ACHN (cell line): Measurements from ENCODE around the gene FMOD.

Source experiments
- DNase-seq: peaks from one replicate; pipeline ENCODE4 v3.0.0-alpha.2; 2015
- in situ Hi-C: cut with HindIII; loops from 2 replicates; pipeline ENCODE4 v1.10.0; 2017; ENCODE audit warnings: low sequenced_read_pairs, low pct_ligation_motif_present, low pct_unique_long_range_greater_than_20kb

FMOD gene

DNA sequence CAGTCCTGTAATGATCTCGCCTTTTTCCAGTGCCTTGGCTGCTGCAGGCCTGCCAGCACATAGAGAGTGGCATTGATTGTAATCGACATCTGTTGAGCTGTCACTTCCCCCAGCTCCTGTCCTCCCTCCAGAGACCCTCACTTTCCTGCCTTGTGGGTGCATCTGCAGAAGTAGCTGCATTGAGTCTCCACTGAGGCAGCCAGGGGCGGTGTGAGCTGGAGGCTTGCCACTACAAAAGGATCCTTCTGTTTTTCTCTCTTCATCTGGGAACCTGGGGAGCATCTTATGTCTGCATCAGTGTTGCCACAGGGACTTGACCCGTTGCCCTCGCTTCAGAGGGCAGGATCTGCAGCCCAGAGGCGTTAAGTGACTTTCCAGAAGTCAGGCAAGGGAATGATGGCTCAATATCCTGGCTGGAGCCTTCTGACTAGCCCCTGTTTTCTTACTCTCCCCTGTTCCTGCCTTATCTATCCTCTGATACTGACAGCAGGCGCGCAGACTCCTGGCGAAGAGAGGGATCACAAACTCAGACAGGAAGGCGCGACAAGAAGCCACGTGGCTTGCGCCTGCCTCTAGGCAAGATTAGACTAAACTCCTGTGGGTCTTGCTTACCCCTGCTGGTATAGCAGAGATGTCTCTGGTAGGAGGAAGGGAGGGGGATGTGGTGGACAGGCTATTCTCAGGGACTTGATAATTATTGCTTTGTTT, 13.3 kb upstream of the FMOD start:
- in situ Hi-C loops: loop anchor here (10.0 kb wide), 1 partner anchor 111 kb away; the partner anchor contains the start of gene PRELP
- no peak for DNase-seq

DNA sequence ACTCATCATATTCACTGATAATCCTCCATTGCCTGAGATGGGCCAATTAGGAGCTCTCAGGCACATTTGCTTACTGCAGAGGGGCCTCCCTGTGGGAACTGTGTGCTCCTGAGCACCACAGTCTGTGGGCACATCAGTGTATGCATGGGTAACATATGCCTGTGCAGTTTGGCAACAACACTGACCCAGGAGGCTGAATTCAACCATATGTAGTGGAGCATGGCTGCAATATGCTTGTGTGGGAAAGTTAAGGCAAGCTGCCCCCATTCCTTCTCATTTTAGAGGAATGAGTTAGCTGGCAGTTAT, 11.8 kb upstream of the FMOD start:
- in situ Hi-C loops: loop anchor here (10.0 kb wide), 1 partner anchor 112 kb away; the partner anchor contains the start of gene PRELP
- no peak for DNase-seq

DNA sequence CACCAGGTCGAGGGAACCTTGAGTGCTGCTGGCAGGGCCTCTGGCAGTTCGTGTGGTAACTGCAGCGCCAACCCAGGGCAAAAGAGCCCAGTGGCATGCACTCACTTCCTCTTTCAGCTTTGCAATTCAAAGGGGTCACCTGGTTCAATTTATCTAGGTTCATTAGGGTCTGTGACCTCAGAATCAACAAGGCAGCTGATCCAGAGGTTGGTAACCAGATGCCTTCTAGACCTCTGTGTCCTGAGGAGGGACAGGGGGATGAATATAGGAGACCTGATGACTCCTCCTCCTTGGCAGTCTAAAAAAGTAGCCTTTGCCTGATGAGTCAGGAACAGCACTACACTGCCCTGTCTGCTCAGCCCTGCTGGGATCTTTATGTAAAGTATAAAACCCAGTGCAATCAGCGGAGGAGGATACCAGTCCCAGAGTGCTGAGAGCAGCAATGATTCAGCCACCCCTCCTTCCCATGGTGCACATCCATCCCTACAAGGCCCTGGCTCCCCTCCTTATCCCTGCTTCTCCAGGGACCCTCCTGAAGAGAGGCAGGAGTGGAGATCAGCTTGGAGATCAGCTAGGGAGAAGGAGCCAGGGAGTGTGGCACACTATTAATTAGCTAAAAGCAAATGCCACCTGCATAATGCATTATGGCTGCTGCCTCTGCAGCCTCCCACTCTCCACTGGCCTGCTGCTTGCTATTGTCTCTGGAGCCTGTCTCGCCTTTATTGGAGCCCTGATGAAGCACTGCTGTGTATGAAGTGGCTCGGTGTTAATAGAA, 11.2 kb upstream of the FMOD start:
- in situ Hi-C loops: loop anchor here (10.0 kb wide), 1 partner anchor 113 kb away; the partner anchor contains the start of gene PRELP
- DNase-seq: no peak

DNA sequence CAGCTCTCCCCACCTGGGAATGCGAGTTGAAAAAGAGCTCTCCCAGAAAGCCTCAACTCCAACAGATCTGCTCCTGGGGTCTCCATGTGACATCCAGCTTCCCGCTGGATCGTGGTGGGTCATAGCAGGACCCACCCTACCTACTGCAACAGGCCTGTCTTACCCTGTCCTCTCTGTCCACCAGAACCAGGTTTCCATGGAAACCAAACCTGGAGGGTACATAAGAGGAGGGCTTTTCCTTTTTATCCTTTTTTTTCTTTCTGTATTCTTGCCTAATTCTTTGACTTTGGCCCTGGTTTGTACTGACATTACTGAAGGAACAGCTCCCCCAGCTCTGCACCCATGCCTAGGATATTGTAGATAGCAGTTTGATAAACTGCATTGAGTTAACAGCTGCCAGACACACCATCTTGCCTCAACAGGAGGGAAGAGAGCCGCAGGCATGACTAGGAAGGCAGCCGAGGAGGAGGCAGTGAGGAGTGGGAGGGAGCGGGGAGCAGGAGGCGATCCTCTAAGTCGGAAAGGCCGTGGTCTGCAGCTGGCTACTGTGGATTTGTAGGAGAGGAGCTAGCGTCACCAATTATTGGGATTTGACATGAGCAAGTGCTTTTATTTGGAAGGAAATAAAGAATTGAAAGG, 9.7 kb upstream of the FMOD start:
- in situ Hi-C loops: loop anchor here (10.0 kb wide), 1 partner anchor 114 kb away; the partner anchor contains the start of gene PRELP
- DNase-seq: no peak

DNA sequence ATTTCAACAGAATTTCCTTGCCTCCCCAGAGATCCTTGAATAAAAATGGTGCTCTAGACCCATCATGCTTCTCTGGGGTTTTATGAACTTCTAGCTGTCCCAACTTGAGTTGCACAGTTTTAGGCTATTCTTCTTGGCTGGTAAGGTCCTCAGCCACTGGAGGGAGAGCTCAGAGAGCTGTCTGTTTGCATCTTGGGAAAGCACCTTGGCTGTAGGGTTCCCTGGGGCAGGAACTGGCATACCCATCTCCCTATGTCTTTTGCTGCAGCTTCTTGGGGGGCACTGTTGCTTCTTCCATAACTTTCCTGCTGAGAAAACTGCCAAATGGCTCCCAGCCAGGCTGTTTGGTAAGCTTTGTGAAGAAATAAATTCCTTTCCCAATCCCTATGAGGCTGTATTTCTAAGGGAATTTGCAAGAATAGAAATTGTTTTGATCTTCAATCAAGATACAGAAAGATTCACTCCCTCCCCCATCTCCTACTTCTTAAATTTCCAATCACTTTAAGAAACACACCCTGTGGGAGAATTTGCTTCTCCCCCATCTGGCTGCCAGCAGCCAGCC, 8.2 kb upstream of the FMOD start:
- DNase-seq: no peak
- in situ Hi-C loops: no loop called here

DNA sequence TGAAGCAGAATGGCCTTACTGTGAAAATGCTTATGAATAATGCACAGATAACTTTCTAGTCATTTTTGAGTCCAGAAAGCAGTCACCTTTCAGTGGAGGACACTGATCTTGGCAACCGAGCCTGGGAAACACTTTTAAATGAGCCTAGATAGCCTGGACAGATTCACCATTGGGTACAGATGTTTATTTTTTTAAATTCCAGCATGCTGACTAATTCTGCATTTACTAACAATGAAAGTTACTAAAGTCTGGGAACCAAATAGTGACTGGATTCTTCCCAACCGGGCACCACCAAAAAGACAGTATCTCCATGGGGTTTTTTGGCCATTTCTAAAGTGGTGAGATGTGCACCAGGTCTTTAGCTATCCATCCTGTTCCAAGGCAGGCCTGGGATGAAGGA, 3.3 kb upstream of the FMOD start:
- DNase-seq: no peak
- in situ Hi-C loops: no loop called here

DNA sequence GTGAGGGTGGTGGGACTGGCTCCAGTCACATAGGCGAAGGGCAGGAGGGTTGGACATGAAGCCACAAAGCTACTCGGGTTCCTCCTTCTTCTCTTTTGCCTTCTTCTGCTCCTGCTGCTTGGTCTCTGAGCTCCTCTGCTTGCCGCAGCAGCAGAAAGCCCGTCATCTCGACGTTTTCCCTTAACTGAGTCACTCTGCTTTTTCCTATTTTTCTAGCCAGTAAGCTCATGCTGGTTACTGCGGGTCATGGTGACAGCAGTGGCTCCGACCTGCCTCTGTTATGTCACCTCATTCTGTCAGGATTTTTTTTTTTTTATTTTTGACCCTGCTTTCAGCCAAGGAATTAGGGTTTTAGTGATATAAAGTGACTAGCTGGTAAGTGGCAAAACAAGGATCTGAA, 2.6 kb upstream of the FMOD start:
- no peak for DNase-seq
- in situ Hi-C loops: no loop called here

DNA sequence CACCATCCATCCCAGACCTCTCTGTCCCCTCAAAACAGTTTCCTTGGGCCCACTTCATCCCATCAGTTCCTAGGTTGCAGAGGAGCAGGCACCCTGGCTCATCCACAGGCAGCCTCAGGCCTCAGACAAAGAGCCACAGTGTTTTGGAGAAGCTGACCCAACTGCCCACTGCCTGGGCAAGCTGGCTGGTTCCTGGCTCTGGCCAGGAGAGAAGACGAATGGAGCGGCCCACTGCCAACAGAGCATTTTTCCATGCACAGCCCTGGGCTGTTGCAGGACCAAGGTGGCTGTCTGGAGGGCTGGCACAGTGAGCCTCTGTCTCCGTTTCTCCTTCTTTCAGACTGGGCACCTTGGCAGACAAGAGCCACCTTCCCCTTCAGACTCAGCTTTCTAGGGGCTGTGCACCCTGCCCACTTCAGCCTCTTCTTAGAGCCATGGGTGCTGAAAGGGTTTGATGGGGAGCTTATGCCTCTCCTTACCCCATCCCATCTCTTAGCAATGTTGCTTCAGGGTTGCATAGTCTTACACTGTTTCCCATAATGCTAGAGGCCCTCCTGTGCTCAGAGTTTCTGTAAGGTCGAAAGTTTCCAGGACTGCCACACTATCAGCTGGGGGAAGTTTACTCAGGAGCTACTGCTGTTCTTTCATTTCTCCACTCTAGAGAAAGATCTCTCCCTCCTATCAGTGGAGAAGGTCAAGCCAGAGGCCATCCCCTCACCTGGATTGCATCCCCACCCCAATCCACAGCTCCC, 973 bp downstream of the FMOD start:
- in situ Hi-C loops: no loop called here
- no peak for DNase-seq

DNA sequence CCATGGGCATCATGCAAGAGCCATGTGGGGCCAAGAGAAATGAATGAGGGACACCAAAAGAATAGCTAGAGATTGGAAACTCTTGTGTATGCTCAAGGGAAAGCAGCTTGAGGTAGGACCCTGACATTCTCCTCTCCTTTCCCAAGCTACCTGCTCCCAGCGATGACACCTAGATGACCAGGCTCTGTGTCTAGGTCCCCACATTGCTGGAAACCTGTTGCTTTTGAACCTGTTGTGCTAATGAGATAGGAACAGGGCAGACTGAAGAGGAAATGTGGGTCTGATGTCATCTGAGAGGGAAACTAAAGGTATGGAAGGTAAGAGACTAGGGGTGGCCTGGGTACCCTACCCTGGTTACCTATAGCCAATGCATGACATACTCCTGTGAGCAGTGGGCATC, 1.8 kb downstream of the FMOD start:
- no peak for DNase-seq
- in situ Hi-C loops: no loop called here

DNA sequence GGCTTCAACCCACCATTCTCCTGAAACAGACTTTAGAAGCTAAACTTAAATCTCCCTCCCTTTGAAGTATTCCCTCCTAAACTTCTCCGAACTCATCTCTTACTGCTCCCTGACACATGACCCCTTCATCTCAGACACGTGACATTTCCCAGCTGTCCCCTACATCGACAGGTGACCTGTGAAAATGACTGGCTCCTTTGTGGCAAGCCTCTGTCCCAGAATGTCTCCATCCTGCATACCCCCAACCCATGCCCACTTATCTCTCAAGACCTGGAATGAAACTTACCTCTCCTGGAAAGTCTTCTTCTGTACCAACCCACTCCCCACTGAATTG, 4.2 kb downstream of the FMOD start:
- in situ Hi-C loops: no loop called here
- no peak for DNase-seq

DNA sequence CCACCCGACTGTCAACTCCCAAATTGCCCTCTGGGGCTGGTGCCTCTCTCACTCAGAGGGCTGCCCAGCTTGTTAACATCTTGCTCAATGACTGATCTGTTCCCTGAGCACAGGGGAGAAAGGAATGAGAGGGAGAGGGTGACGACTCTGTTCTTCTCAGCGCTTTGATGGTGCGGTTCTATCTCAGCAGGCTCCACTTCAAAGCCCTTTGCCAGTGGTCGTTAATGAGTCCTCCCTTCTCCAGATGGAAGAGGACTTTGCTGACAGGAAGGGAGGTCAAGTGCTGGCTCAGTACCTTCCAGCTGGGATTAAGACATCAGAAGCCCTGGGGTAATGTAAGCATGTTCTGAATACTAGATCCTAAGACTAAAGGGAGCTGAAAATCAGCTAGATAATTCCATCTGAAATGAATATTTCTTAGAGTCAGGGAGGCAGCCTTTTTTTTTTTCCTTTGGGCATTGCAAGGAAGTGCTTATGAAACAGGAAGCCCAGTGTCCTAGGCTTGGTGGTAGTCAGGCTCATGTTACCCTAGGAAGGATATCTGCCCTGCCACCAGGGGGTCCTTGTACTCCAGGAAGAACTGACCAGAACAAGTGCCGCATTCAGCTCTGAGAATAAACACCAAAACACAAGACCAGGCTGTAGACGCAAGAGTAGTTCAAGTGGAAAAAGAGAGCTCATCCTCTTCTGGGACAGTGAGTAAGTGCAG, 4.7 kb downstream of the FMOD start:
- DNase-seq: no peak
- in situ Hi-C loops: no loop called here

DNA sequence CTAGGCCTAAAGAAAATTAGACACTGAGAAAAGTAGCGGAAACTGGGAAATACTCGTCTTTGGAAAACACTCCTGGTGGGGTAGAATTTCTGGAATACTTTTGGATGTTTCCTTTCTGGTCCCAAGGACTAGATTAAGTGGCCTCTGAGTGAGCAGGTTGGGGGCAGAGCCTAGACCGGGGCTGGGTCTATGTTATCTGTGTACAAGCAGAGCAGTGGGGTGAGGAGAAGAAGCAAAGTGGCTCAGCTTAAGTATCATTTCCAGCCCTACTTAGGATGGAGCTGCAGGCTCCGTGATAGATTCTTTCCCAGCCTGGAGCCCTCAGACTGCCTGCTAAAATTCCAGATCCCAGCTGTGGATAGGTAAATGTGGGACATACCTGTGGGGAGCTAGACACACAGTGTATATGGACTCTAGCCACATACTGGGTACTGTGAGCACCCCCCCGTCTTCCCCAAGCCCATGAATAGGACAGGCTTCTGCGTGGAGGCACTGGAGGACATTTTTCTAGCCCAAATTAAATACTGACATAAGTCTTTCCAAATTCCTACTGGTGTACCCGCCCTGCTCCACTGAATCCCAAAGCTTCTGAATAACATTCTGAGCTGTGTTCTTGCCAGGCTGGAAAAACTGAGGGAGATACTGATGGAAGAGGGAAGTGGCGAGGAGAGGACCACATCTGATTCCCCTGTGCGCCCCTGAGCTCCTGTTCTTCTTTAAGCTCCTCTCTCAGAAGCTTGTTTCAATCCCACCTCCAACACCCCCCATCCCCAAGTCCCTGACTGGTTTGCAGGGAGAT, 6.8 kb downstream of the FMOD start:
- DNase-seq: no peak
- in situ Hi-C loops: no loop called here

DNA sequence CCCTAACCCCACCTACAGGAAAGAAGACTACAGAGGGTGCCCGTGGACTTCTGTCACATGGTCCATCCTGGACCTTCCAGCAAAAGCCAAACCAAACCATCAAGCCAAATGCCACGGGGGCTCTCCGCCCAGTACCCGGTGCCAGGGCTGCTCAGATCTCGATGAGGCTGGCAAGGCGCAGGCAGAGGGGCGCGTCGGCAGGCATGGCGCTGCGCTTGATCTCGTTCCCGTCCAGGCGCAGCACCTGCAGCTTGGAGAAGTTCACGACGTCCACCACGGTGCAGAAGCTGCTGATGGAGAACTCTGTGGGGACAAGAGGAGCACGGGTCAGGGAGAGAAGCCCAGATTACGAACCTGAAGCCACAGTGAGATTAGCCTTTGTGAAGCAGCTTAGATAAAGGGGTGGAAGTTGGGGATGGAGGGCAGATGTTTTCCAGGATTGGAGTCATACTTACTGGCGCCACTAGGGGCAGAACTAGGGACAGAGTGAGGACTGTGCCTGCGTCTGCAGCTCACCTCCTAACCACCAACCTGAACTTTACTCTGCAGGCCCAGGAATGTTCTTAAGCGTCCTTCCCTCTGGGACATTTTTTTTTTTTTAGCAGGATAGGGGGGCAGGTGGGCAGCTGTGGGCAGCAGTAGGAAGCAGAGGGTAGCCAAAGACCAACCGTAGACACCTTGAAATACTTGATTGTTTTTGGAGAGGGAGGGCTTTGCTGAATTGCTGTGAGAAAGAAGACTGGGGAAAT, 8.6 kb downstream of the FMOD start:
- DNase-seq: peak; percentile 47
- in situ Hi-C loops: no loop called here

DNA sequence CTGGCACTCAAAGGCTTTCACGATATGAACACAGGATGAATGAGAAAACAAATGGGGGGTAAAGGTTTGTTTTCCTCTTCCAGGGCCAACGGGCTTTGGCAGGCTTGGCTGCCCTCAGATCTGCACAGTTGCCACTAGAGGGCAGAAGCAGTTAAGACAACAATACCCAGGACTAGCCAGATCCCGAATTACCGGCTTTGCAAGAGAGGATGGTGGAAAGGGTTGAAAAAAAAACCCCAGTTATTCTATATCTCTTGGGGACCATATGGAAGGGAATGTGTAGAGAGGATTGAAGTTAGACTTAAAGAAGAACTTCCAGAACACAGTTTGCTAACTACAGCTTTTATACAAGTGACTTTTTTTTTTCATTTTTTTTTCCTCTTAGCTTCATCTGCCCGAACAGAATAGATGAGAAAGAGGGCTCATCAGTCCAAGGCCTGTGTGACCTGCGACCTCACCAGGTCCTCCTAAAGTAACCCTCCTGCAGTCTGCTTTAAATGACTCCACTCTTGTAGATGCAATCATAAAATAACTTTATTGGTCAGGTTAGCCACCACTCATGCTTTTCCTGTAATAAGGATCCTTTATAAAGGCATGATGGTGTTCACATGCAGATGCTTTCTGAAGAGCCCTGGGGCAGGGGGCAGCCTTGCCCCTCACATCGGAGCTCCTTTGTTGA, 10.7 kb downstream of the FMOD start:
- in situ Hi-C loops: no loop called here
- DNase-seq: peak; percentile 84

DNA sequence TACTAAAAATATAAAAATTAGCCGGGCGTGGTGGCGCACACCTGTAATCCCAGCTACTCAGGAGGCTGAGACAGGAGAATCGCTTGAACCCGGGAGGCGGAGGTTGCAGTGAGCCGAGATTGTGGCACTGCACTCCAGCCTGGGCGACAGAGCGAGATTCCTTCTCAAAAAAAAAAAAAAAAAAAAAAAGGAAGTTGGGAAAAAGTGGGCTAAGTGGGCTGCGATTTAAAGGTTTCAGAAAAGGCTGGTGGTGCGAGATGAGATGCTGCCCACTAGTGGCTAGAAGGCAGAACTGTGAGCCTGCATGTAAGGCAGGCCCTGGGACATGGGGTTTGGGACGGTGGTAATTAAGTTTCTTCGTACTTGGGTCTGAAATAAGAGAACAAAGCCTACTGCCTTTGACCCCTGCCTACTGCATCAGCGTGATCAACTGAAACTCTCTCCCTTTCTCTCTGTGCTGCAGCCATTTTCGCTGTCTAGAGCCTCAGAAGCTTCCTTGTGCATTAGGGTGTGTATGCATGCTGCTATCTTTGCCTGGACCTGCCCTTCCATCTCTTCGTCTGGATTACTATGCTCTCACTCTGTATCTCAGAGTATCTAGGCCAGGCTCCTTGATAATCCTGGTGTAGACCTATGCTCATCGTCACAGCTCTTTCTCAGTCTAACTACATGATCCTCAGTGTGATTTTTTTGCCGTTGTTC, 12.4 kb downstream of the FMOD start:
- peak; percentile 62 for DNase-seq
- in situ Hi-C loops: no loop called here

DNA sequence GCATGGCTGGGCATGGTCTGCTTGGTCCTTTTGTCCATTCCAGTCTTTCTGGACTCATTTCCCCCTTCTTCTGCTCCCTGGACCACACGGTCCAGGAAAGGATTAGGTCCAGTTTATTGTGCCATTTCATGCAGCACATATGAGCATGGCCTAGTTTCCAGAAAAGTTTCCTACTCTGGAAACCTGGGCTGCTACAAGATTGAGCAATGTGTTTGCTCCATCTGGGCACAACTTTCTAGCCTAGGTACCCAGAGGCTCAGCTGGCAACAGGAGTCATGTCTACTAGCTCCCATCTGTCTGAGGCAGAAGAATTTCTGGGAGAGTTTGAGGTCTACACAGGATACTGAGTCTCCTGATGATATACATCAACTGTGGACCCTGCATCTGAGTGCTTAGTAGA, 14.8 kb downstream of the FMOD start:
- in situ Hi-C loops: no loop called here
- no peak for DNase-seq
